NCI-H2107 (cell line): Measurements from ENCODE around the gene SOS1.
A peak's percentile ranks its signal among the peaks of the same experiment; 100 is the strongest.
"Not testable (repeated sequence)": the region's sequence is repeated elsewhere in the genome, so short reads cannot be mapped to it uniquely, and the experiment has no call there.

Source experiments
- DNase-seq: peaks from one replicate; lab custom pipeline; 2025; lab: John Stamatoyannopoulos, UW

Gene SOS1

DNA sequence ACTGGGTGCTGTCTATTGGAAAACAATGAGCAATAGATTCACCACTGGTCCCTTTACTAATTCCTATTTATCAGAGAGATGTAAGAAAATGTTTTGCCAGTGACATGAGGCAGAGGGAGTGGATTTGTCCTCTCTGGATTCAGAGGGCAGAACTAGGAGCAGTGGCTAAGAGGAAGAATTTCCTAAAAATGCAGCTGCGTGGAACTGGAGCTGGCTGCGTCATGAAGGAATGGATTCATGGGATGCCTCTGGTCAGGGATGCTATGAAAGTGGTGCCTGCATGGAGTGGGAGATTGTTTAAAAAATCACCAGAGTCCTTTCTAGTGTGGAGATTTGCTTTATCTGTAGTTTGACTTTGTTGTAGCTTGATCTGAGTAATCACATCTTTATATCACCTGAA is 152.8 kb downstream of the SOS1 start:
- no peak for DNase-seq

DNA sequence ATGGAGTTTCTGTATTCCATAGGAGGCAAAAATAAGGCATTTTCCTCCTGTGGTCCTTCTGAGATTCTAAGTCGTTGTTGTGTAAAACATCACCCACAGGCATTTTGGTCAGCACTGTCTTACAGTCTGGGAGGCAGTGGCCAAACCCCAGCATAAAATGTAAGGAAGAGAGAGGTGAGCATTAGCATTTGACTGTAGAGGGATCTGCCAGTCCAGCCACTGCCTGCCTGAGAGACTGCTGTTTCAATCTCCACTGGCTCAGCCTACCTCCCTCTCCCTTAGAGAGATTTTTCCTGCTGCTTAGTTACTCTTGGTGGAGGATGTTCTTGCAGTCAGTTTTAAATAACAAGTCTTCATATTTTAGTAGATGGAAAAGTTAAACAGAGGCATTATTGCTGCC is 154.2 kb downstream of the SOS1 start:
- DNase-seq: no peak

DNA sequence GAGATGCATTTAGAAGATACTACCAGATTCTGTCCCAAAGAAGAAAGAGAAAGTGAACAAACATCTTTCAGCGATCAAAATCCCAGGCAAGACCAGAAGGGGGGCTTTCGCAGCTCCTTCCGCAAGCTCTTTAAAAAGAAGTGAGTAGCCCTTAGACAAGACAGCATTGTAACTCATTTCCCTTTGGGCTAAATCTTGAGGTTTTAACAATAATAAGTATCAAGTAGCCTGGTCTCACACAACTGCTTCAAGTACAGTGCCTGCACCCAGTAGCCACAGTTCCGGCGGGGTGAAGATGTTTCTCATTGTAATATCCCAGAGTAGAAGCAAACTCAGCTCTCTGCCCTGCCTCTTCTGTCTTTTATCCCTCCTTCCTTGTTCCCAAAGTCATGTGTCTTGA is 154.8 kb downstream of the SOS1 start:
- no peak for DNase-seq

DNA sequence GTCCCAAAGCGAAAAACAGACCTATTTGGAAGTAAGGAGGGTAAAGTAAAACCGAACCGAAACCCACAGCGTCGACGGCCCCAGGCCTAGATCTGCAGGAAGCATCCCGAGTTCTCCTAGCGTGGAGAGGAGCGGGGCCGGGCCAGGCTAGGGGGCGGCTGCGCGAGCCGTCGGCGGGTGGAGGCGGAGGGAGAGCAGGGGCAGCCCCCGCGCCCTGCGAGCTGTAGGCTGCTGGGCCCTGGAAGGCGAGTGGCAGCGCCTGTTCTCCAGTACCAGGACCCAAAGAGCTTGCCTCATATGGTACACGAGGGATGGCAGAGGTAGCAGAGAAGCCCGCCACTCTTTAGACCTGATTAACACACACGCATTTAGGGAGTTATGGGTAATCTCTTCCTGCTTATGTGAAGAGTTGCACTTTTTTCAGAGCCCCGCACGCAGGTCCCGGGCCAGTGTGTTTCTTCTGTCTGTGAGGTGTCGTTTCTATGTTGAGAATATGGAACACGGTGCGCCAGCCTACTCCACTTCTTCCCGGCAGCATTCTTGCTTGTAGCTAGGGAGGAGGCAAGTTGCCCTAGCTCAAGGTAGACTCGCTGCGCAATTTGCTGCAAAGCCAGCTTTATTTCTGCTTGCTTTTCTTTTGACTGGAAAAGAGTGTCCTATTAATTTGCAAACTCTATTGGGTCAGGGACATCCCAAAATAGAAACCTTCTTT is 160.1 kb downstream of the SOS1 start:
- no peak for DNase-seq

DNA sequence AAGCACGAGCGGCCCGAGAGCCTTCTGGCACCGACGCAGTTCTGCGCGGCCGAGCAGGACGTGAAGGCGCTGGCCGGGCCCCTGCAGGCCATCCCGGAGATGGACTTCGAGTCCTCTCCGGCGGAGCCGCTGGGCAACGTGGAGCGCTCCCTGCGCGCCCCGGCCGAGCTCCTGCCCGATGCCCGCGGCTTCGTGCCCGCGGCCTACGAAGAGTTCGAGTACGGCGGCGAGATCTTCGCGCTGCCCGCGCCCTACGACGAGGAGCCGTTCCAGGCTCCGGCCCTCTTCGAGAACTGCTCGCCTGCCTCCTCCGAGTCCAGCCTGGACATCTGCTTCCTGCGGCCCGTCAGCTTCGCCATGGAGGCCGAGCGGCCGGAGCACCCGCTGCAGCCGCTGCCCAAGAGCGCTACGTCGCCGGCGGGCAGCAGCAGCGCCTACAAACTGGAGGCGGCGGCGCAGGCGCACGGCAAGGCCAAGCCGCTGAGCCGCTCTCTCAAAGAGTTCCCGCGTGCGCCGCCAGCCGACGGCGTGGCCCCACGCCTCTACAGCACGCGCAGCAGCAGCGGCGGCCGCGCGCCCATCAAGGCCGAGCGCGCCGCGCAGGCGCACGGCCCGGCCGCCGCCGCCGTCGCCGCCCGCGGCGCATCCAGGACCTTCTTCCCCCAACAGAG is 160.8 kb downstream of the SOS1 start:
- DNase-seq: no peak

DNA sequence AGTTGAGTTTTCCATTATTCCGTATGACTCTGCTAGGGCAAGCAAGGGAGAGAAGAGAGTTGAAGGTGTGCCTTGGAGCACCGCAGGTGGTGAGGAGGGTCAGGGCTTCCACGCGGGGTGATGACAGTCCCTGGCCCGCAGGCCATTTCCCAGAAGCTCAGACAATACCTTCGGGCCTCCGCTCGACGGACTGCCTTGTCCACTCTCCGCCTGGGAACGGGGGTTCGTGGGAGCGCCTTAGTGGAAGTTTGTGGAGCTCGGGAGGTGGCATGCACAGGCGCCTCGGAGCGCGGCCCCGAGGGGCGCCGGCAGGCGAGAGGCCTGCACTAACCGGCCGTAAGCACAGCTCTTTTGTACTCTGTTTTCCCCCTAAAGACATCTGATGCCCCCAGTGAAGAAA is 161.4 kb downstream of the SOS1 start:
- no peak for DNase-seq

DNA sequence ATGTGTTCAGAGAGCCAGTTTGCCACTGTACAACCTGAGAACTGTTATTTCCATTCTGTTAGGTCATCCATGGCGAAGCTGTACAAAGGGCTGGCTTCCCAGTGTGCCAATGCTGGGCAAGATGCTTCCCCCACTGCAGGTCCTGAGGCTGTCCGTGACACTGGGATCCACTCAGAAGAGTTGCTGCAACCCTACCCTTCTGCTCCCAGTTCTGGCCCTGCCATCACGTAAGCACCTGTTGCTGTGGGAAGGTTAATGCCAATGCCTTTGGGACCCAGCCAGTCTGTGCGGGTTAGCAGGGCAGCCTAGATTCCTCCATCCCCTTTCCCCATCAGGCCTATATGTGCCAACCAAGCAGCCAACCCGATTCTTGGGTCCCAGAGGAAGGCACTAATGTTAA is 162.9 kb downstream of the SOS1 start:
- DNase-seq: no peak

DNA sequence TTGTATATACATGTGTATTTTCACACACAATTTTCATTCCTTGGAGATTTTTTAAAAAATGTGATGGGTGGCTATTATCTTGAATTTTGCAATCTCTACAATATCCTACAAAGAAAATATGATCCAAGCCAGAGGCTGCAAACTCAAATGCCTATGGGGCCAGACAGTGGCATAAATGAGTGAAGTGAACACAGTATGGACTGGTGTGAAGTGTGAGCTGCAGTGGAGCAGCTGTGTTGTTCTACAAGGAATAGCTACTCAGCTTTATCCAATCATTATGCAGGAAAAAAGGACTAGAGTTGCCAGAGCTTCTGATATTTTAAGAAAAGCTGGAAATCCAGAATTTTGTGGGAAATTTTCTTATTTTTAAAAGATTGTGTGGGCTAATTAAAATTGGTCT is 169.1 kb downstream of the SOS1 start:
- no peak for DNase-seq

DNA sequence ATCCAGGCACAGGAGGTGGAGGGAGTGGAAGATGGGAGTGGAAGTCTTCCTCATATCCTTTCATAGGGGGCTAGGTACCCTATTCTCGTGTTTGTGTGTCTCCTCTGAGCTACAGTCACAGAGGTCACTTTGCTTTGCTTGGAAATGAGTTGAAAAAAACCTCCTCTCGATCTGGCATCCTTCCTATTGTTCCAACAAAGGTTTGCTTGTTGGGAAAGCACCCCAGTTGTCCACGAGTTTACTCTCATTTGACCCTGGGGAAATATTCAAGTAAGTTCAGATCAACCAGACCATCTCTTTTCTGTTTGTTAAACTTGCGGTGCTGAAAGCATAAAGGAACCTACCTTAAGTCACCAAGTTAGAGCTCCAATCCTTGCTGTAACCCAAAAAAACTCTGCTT is 171.9 kb downstream of the SOS1 start:
- DNase-seq: no peak

DNA sequence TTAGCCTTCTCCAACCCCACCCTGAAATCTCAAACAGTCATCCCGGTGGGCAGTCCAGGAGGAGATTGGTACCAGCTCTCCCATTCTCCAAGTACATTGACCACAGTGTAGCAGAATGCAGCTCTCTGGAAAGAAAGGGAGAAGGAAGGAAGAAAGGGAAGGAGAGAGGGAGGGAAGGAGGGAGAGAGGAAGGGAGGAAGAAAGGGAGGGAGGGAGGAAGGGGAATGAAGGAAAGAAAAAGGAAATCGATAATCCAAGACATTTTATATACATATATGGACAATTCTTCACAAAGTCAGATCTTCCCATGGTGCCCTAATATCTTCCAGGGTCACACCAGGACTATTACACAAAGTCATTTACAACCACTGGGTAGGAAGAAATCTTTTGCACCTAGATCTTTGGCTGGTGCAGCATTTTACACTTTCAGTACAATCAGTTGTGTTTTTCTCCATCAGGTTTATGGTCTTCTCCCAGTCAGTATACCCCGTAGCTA is 172.4 kb downstream of the SOS1 start:
- DNase-seq: no peak

DNA sequence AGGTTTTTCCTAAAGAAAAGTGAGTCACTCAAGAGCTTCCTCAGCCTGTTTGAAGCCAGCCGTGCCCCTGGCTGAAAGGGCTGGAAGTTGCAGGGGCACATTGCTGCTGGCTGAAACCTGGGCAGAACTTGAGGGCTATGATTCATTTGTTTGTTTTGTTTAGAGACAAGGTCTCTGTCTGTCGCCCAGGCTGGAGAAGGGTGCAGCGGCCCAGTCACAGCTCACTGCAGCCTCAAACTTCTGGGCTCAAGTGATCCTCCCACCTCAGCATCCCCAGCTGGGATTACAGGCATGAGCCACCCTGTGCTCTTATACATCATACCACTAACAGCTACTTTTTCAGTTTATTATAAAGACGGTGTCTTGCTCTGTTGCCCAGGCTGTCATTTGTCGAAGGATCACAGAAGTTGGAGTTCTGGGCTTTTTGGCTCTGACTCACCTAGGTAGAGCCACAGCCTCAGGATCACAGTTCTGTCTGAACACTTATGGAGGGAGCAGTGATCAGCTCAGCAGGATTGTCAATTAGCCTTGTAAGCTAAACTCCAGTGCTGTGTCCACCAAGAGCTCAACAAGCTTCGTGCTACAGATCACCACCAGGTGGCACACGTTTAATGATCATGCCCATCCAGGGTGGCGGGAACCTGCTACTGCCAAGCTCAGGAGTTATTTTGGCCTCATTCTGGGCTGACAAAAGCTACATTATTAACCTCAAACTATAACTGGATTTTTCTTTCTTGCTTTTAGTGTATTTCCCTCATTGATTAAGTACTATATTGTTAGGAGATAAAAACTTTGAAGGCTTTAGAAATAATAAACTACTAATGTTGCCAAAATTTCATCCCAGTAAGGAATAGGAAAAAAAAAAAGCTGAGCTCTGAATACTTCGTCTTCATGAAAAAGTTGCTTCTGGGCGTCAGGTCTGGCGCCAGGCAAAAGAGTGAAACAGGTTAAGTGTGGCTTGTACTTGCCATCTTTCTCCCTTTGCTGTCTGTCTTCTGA is 173.3 kb downstream of the SOS1 start:
- peak; percentile 43 for DNase-seq

DNA sequence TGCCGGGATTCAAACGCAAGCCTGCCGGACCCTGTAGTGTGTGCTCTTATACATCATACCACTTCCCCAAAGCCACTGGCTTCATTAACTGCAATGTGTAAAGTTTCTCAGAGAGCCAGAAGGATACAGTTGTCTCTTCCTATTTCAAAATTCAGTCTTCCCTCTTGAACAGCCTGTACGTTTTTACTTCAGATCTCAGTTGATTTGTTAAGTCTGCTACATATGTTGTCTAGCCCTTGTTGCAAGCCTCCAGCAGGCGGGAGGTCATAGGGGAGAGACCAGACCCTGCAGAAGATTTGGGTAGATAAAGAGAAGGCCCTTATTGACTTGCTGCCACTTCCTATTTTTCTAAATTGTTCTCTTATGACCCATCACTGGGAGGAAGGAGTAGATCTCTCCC is 174.9 kb downstream of the SOS1 start:
- no peak for DNase-seq

DNA sequence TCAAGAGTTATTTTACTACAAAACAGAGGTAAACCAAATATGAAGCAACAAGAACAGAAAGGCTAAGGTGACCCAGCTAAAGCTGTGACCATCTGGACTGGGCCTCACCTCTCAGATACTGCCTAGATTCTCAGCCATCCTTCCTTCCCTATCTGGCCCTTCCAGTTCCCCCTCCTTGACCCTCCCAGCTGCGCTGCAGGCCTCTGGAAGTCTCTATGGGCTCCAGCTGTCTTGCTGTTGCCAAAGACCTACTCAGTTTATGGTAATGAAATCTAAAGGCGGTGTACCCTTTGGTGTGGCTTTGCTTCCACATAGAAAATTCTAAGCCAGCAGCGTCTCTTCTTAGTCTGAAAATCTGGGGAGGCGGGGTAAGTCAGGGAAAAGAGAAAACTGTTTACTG is 175.5 kb downstream of the SOS1 start:
- no peak for DNase-seq

DNA sequence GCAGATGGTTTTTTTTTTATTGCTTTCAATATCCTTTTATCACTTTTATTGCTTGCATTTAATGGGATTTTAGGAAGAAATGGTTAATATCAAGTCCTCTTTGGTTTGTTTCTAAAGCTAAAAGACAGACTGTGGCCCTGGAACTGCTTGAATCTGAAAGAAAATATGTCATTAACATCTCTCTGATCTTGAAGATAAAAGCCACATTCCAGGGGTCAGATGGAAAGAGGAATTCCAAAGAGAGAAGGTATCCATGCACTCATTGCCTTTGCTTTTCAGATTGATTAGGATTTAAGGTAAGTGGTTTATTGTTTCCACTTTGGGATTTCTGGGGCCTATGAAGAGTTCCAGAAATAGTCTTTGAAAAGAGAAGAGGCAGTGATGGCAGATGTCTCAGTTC is 177.1 kb downstream of the SOS1 start:
- no peak for DNase-seq

DNA sequence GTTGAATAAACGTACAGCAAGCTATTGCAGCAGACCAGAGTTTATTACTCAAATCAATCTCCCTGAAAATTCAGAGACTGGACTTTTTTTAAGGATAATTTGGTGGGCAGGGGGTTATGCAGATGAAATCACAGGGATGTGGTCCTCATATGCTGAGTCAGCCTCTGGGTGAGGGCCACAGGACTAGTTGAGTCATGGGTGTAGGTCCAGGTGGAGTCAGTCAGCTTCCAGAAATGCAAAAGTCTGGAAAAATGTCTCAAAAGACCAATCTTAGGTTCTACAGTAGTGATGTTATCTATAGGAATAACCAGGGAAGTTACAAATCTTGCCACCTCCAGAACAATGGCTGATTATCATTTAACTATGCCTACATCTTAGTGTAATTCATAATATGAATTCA is 180.1 kb downstream of the SOS1 start:
- no peak for DNase-seq

DNA sequence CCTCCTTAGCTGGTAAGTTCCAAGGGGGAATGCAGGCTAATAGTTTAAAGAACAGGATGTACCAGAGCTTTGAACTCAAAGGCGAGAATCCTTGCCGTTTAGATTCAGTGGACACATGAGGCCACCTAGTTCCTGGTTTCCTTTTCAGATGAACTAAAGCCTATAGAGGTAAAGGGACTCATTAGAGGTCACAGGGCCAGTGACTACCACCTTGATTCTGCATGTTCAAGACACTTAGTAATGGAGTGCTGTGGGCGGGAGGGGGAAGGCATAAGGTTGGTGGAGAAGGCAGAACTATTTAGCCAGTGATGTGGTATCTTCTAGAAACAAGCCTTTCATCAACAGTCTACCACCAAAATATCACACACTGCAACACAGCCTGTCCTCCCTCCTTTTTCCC is 183.3 kb downstream of the SOS1 start:
- no peak for DNase-seq

DNA sequence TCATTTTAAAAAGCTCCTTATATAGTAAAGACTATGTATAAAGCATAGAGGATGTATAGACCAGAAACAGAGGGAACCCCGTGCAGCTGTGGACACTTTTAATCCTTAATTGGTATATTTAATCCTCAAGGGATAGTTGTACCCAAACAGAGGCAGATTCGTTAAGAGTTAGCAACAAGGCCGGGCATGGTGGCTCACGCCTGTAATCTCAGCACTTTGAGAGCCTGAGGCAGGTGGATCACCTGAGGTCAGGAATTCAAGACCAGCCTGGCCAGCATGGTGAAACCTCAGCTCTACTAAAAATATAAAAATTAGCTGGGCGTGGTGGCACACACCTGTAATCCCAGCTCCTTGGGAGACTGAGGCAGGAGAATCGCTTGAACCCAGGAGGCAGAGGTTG is 184.3 kb downstream of the SOS1 start:
- DNase-seq: not testable (repeated sequence)

DNA sequence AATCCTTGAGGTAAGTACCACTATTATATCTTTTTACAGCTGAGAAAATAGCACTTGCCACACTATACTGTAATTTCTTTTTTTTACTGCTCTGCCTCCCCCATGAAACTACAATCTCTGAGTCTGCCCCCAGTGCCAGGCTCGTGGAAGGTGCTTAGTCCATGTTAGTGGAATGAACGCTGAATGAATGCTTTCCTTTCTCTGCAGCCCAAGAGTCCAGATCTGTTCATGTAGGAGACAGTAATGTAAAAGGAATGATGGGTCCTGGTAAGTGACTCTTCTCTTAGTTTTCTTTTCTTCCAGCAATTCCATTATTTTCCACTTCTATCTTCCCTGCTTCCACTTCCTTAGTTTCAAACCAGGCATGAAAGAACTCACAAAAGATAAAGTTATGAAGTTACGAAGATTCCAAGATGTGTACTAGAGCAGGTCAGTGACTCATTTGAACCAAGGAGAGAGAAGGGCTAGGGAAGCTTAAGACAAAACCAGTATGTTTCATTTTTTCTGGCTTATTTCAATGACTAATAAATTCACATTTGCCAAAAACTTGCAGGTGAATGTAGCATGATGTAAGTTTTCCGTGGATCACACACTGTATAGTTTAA is 185.2 kb downstream of the SOS1 start:
- no peak for DNase-seq

DNA sequence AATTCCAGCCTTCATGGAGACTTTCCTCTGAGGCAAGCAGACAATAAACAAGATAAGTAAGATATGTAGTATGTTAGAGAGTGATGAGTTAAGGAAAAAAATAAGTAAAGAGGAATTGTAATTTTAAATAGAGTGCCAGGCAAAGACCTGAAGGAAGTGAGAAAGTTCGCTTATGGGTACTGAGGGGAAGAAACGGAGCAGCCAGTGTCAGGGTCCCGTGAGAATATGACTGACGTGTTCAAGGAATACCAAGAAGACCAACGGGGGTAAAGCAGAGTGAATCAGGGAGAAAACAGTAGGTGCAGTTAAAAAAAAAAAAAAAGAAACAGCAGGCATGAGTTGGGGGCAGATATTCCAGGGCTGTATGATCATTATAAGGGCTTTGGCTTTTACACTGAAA is 186.1 kb downstream of the SOS1 start:
- DNase-seq: no peak

DNA sequence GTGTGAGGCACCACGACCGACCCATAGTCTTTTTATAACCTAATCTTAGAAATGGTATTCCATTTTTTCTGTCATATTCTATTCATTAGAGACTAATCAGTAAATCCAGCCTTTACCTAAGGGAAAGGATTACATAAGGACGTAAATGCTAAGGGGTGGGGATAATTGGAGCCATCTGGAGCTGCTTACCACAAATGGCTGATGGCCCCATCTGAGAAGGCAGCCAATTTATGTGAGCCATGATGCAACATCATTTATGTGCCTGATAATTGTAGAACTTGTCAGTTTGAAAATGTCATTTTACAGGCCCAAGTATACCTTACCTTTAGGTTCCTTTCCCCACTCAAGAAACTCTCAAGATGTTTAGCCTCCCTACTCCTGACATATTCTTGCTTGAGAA is 187.2 kb downstream of the SOS1 start:
- DNase-seq: no peak

DNA sequence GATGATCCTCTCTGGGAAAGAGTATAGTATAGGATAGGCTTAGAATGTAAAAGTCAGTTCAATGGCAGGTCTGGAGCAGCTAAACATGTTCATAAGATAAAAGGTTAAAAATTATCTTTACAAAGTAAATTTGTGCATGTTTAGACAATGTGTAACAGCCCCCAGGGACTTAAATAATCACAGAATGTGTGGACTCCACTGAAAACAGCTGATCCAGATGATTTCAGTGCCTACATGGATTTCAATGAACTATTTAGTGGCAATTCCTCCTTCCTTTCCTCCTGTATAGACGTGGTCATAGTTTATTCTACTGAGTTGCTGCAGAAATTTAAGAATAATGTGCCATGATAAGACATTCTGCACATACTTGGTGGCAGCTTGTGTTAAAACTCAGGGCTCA is 188.3 kb downstream of the SOS1 start:
- DNase-seq: no peak
